Hindlimb muscle (tissue), 1 donor: ENCODE data around the gene PIN1. TPM values are rescaled to one million over a fixed set of nuclear protein-coding genes. Genes with fewer than 3 reads are reported as not detected.
"Not testable (repeated sequence)": the region's sequence is repeated elsewhere in the genome, so short reads cannot be mapped to it uniquely, and the experiment has no call there.

Source experiments
- DNase-seq: peaks from one replicate; pipeline ENCODE4 v3.0.0-alpha.2; 2013
- polyA plus RNA-seq: library from polyadenylated mRNA; unstranded; fragments of 120-200 nt; gene quantifications from one replicate; pipeline ENCODE4 v1.2.1, GENCODE V29; 2013; ENCODE audit not compliant: insufficient read length

PIN1 gene
- polyA plus RNA-seq, 1 donor, result 78.3 TPM

DNA sequence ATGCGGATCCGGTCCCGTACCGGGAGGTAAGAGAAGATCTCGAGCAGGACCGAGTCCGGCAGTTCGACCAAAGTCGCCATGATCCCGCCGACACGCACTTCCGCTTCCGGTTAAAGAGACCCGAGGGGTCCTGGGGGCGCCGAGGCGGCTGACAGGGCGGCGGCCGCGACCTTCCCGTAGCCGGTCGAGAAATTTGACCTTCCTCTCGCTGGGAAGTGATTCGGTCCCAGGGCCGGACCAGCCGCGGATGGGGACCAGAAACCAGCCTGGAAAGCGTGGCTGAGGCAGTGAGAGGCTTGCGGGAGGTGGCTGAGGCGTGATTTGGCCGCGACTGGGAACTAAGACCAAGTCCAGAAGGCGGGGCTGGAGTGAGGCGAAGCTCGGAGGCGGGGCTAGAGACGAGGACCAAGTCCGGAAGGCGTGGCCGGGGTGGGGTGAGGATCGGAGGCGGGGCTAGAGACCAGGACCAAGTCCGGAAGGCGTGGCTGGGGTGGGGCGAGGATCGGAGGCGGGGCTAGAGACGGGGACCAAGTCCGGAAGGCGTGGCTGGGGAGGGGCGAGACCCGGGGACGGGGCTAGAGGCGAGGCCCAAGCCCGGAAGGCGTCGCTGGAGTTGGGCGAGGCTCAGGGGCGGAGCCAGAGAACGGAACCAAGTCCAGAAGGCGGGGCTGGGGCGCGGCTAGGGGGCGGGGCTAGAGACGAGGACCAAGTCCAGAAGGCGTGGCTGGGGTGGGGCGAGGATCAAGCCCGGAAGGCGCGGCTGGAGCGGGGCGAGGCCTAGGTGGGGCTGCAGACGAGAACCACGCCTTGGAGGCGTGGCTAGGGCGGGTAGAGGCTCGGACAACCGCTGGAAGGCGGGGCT is 16.2 kb upstream of the PIN1 start, which contains the start of gene FBXL12:
TSS of gene FBXL12 (minus strand) at position 346 of the 862 bp plus-strand sequence. CDS start at position 80, 266 bp downstream.
- DNase-seq, result peak; percentile 100

DNA sequence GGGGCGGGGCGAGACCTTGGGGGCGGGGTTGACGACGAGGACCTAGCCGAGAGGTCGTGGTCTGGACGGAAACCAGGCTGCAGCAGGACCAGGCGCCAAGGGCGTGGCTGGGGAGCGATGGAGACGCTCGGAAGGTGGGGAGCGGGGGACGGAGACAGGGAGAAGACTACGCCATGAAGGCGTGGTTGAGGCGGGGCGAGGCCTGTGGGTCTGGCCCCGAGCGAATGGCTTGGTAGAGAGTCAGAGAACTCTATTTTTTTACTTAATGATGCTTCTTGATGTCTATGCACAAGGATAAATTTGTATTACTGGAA is 15.6 kb upstream of the PIN1 start:
- no peak for DNase-seq

DNA sequence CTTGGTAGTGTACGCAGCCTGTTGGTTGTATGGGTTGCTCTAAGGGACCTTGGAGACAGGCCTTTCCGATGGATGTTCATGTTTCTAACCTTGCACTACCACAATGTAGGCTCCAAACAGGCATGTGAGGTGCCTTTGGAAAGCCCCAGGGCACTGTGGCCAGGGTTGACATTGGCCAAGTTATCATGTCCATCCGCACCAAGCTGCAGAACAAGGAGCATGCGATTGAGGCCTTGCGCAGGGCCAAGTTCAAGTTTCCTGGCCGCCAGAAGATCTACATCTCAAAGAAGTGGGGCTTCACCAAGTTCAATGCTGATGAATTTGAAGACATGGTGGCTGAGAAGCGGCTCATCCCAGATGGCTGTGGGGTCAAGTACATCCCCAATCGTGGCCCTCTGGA is 15.1 kb upstream of the PIN1 start:
- not testable (repeated sequence) for DNase-seq

DNA sequence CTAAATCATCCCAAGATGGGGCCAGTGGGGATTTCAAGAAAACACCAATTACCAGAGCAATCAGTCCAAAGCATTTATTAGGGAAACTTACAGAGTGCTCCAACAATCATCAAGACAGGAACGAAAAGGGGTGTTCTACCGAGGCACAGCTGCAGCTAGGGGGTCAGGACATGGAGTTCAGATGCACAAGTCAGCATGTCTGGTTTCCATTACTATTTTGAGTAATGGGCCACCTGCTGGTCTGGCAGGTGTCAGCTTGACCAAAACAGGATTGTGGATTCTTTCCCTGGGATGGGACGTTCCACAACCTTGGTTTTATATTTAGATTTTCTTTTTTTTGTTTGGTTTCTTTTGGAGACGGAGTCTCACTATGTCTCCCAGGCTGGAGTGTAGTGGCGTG is 11.3 kb upstream of the PIN1 start:
- DNase-seq, result no peak

DNA sequence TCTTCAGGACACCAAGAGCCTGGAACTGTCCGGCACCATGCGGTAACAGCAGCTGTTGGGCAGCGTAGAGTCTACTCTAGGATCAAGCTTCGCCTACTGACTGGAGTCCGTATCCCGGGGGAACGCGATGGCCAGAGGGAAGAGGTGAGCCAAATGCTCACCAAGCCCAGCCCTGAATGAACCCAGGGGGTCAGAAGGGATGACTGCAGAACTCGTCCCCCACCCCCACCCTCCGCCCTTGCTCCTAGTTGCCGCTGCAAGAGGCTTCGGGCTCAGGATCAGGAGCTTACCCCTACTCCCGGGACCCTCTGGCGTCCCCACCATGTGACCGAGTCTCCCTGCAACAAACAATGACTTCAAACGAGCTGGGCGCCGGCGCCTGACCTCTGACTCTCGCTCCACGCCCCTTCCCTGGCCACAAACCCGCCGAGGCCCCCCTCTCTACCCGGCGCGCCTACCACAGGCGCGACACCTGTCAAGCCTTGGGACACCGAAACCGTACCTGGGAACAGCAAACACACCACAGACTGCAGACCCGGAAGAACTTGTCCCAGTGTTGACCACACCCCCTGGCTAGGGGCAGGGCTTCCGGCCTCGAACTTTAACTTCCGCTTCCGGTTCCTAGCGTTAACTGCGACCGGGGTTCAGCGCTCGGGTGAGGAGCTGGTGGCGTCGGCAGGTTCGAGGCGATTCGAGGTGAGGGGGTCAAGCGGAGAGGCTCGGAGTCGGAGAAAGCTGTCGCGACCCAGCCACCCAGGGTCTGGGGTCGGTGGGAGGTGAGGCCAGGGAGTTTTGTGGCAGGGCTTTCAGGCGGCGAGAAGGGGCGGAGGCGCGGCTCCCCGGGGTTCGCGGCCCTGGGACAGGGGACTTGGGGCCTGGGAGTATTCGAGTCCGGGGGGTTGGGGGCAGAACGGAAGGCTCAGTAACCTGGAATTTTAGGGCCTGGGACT is 7.6 kb upstream of the PIN1 start, which contains the start of gene UBL5:
TSS of gene UBL5 (plus strand) at position 630 of the 950 bp plus-strand sequence. CDS start 420 bp downstream, outside the sequence.
- DNase-seq, result peak; percentile 90

DNA sequence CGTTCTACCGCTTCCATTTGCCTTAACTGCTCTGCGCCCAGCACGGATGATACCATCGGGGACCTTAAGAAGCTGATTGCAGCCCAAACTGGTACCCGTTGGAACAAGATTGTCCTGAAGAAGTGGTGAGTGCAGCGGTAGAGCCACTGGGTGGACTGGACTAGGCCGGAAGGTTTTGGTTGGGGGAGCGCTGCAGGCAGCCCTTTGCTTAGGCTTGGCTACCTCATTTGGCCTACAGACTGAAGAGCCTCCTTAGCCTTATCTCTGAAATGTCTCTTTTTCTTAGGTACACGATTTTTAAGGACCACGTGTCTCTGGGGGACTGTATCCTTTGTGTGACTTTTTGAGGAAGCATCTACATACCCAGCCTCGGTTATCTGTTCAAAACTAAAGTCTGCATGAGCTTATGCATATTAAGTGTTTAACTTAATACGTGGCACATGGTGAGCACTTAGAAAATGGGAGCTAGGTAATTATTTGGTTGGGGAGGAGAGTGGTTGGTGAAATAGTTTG is 6.5 kb upstream of the PIN1 start:
- no peak for DNase-seq

DNA sequence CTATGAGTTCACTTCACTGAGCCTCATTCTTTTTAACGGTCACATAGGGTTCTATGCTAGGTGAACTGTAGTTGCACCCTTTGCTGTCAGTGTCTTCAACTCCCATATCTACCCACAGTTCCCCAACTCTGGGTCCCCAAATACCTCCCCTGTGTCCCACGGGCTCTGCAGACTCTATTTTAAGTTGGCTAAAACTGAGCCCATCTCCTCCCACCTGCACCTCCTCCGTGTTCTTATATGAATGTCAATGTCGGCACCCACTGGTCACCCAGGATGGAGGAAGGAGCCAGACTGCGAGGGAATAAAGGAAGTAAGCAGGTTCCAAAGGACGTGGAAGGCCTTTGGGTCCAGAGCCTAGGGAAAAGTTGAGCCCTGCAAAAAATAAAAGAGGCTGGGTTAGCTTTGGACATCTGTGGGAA is 802 bp upstream of the PIN1 start:
- DNase-seq, result no peak

DNA sequence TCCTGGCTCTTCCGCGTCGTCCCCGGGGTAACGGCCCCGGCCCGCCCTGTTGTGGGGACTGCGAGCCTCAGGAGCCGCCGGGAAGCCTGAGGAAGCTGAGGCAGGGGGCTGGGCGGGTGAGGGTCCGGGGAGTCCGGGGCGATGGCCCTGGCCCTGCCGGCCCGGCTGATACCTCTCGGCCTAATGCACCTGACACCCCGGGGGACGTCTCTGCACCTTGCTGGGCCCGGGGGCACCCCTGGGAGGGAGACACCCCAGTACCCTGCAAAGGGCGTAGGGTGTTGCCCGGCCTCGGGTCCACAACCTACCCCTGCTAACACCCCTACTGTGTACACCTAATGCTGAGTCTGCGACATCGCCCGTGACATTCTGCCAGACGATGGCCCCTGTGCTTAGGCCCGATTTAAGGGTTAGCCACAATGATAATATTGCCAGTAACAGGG is 410 bp downstream of the PIN1 start:
- no peak for DNase-seq

DNA sequence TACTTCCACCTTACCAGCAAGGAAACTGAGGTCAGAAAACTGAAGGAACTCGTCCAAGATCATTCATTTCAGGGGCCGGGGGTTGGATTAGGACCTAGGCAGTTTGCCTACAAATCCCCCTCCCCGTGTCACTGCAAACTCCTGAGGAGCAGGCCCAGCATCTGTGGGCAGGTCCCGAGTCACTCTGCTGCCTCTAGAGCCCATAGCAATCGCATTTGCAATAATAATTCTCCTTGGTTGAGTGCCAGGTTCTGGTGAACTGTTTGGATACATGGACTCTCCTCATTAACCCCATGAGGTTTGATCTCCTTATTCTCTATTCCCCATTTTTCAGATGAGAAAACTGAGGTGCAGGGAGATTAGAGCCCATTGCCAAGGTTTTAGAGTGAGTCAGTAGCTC is 903 bp downstream of the PIN1 start:
- DNase-seq, result no peak

DNA sequence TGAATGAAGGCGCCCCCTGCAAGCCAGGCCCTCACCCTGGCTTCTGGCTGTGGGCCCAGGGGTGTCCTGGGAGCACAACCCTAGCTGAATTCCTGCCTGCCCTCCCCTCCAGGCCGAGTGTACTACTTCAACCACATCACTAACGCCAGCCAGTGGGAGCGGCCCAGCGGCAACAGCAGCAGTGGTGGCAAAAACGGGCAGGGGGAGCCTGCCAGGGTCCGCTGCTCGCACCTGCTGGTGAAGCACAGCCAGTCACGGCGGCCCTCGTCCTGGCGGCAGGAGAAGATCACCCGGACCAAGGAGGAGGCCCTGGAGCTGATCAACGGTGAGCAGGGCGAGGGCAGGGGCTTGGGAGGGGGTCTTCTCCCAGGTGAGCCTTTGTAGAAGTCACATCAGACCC is 3.2 kb downstream of the PIN1 start:
- DNase-seq, result no peak

DNA sequence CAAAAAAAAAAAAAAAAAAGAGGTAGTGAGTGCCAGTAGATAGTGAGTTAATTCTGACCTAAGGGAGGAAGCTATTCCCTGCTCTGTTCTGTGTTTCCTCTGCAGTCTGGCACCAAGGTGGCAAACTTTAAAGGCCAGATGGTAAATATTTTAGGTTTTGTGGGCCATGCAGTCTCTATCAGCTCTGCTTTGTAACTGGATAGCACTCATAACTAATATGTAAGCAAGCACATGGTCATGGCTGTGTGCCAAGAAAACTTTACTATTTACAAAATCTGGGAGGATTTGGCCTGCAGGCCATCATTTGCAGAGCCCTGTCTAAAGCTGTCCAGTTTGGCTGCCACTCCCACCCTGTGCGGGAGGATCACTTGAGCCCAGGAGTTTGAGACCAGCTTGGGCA is 4.3 kb downstream of the PIN1 start:
- no peak for DNase-seq

DNA sequence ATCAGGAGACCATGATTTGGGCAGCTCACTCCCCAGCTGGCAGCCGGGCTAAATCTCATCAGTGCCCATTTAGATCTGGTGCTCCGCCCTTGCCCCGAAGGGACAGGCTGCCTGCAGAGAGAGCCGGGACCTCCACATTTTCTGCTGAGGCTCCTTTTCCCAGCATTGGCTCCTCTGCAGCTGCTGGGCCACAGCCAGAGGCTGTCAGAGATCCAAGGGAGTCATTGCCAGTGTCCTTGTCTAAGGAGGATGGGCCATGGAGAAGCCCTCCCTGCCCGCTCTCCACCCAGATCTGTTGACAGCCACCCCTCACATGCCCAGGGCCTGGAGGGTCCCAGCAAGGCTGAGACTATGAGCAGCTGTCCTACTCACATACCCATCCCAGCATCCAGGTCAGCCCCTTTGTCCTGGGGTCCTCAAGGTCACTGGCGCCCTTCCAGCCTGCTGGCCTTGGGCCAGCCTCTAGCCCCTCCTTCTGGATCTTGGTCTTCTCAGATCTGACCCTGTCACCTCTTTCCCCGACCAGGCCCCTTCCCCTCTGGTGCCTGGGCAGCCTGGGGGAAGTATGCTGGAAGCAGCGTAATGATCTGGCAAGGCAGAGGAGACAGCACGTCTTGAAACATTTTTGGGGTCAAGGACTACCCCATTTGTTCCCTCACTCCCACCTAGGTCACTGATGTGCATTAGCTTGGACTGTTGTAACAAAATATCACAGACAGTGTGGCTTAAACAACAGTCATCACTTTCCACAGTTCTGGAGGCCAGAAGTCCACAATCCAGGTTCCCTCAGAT is 7.9 kb downstream of the PIN1 start:
- no peak for DNase-seq

DNA sequence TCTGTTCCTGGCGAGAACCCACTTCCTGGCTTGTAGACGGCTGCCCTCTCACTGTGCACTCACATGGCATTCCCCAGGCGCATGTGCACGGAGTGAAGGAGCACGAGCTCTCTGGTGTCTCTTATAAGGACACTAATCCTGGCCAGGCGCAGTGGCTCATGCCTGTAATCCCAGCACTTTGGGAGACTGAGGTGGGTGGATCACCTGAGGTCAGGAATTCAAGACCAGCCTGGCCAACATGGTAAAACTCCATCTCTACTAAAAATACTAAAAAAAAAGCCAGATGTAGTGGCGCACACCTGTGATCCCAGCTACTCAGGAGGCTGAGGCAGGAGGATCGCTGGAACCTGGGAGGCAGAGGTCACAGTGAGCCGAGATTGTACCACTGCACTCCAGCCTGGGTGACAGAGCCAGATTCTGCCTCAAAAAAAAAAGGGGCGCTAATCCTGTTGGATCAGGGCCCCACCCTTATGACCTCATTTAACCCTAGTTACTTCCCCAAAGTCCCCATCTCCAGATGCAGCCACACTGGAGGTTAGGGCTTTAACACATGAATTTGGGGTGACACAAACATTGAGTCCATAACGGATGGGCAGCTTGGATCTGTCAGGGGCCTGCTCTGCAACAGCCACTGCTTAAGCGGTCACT is 8.6 kb downstream of the PIN1 start:
- not testable (repeated sequence) for DNase-seq

DNA sequence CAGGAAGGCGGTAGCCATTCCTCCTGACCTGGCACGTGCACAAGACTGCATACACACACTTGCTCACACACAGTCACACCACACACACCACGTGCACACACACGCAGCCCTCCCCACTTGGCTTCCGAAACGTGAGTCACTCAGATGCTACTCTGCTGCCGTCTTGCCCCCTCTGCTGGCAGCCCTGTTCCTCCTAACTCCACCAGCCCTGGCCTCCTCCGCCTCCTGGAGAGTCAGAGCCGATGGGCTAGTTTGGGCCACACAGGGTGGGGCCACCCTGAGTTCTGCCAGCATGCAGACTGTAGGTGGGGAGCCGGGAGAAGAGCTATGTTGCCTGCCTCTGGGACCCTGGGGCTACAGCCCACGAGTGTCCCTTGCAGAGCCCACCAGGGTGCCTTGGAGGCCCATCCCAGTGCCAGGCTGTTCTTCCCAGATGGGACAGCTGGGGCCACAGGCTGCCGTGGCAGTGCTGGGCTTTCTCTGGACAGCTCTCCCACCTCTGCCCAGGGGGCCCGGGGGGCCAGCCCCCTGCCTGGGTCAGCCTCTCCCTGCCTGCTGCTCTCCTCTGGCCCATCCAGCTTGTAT is 12.1 kb downstream of the PIN1 start:
- DNase-seq, result no peak

DNA sequence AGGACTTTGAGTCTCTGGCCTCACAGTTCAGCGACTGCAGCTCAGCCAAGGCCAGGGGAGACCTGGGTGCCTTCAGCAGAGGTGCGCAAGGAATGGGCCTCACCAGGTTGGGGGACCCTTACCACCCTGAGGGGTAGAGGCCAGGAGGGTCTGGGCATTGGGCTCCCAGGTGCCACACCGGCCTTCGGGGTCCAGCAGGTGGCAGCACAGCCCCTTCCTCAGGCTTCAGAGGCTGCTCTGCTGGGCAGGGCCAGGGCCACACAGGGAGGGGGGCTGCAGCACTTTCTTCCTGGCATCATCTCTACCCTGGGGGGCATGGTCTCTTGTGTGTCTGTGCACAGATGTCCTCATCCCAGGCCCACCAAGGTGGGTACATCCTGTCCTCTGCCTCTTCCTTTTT is 12.9 kb downstream of the PIN1 start:
- no peak for DNase-seq

DNA sequence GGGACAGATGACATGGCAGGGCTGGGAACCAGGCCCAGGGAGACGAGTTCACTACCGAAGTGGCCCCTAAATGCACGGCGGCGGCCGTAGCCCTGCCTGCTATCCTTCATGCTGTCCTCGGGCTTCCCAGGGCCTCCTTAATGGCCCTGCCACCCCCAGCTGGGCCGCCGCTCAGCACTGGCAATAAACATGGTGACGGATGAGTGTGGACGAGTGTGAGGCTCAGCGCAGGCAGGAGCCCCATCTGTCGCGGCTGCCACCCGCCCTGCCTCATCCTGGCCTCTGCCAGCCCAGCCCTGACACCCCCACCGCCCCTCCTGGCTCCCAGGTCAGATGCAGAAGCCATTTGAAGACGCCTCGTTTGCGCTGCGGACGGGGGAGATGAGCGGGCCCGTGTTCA is 13.6 kb downstream of the PIN1 start:
- DNase-seq, result no peak

DNA sequence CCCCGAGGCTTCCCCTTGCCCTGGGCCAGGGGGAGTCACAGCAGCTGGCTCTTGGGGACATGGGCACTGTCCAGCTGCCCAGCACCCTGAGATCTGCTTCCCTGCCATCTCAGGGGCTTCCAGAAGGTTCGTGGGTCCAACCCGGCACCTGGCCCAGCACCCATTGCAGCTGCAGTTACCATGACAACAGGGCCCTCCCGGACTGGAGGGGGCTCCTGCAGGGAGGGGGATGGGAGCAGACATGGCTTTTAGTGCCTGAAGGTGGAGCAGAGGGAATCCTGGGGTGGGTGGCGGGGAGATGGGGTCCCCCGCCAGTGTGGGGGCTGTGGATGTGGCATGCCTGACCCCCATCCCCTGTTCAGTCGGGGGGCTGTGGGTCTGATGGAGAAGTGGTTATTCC is 14.7 kb downstream of the PIN1 start:
- no peak for DNase-seq

DNA sequence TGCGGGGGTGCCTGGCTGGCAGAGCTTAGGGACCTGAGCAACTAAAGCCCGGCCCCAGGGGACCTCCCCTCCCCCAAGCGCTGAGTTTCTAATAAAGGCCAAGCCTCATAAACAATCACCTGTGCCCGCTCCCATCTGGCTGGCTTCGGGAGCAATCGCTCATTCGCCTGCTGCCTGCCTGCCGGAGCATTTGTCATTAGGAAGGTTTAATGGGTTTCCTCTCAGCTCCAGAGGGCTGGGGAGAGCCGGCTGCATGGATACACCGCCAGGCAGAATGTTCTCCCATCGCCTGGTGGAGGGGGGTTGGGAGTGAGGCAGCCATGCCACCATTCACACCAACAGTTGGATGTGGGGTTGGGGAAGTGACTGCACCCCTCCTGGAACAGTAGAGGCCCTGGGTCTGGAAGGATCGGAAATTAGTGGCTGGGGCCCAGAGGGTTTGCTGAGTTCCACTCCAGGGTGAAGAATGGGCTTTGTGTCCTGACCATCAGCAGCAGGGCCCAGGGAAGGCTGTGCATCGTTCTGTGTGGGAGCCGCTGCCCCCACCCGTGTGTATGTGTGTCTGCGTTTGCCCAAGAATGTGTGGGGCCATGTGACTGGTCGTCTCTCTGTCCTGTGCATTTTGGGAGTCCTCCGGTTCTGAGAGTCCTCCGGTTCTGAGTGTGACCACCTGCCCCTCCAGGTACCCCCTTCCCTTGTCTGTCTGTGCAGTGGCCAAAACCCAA is 15.3 kb downstream of the PIN1 start:
- DNase-seq, result no peak

DNA sequence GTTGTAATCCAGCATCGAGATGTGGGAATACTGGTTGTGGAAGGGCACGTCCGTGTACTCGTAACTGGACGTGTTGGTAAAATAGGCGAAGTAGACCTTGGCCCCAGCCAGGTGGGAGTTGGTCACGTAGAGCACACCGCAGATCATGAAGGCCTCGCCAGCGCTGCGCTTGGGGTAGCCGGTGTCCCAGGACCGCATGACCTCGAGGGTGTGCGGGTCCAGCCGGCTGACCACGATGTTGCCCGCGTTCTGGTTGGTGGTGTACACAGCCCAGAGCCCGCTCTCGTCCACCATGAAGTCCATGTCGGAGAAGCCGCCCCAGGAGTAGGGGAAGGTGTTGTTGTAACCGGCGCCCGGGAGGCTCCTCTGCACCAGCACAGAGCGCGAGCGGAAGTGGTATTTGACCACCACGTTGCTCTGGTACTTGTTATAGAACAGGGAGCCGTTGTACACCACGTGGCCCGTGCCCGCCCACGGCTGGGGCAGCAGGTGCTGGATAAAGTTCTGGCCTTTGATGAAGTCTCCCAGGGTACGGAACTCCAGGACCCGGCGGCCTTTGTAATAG is 19.2 kb downstream of the PIN1 start:
- no peak for DNase-seq

DNA sequence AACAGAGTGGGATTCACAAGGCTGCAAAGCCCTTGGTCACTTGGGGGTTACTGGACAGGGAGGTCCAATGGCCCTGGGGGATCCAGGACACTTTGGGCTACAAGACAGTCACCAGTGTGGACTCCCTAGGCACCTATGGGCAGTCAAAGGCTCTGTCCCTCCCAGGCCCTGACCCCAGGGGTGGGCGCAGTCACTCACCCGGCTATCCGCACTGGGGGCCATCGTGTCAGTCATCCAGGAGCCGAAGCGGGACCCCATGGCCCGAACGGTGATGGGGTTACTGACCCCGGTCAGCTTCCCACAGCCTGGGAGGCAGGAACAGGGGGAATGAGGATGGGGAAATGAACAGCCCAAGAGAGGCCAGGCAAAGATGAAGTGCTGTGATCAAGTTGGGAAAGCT is 21.5 kb downstream of the PIN1 start:
- no peak for DNase-seq
